DMS53 treated with DMSO at 0.1 percent for 48 hours (cell line): ENCODE measurements around the gene PPM1N.

Source experiments
- DNase-seq: peaks from one replicate; lab custom pipeline; 2025; ENCODE audit not compliant: unreplicated experiment; lab: John Stamatoyannopoulos, UW

The PPM1N gene

GRCh38 chr19:45469945-45470761 lies 28.1 kb upstream of the PPM1N start:
- DNase-seq, result no peak

GRCh38 chr19:45470762-45471081 lies 27.5 kb upstream of the PPM1N start:
- no peak for DNase-seq

GRCh38 chr19:45471111-45471930 lies 26.9 kb upstream of the PPM1N start:
- no peak for DNase-seq

GRCh38 chr19:45471931-45472562 lies 26.2 kb upstream of the PPM1N start:
- DNase-seq, result no peak

GRCh38 chr19:45472563-45473366 lies 25.5 kb upstream of the PPM1N start:
- DNase-seq, result no peak

- DNase-seq, result no peak
Measured at GRCh38 chr19:45473367-45473681, 24.9 kb upstream of the PPM1N start.

GRCh38 chr19:45473682-45474605 lies 24.3 kb upstream of the PPM1N start:
- DNase-seq, result no peak

- no peak for DNase-seq
Measured at GRCh38 chr19:45474606-45475521, 23.4 kb upstream of the PPM1N start.

- DNase-seq, result no peak
Measured at GRCh38 chr19:45475537-45476291, 22.5 kb upstream of the PPM1N start.

- no peak for DNase-seq
Measured at GRCh38 chr19:45476304-45476703, 21.9 kb upstream of the PPM1N start.

GRCh38 chr19:45477186-45477585 lies 21.1 kb upstream of the PPM1N start:
- DNase-seq, result no peak

GRCh38 chr19:45477713-45478453 lies 20.4 kb upstream of the PPM1N start:
- DNase-seq, result no peak

GRCh38 chr19:45478454-45479238 lies 19.6 kb upstream of the PPM1N start:
- peak; percentile 77 for DNase-seq

- no peak for DNase-seq
Measured at GRCh38 chr19:45483033-45483432, 15.2 kb upstream of the PPM1N start.

GRCh38 chr19:45484273-45484945 lies 13.8 kb upstream of the PPM1N start:
- DNase-seq, result no peak

- DNase-seq, result peak; percentile 81
Measured at GRCh38 chr19:45485305-45486077, 12.8 kb upstream of the PPM1N start.
